Kidney epithelial cell (primary cell): ENCODE data around the gene BMPR2. TPM values are rescaled to one million over a fixed set of nuclear protein-coding genes. Genes with fewer than 3 reads are reported as not detected.

Source experiments
- DNase-seq: peaks from one replicate; pipeline ENCODE4 v3.0.0-alpha.2; 2010; ENCODE audit warnings: low read depth
- H3K27me3 ChIP-seq: 2 replicates; pipeline ENCODE4 v1.6.0; 2011; ENCODE audit warnings: low read length; ENCODE audit not compliant: control insufficient read depth, insufficient read depth
- H3K36me3 ChIP-seq: 2 replicates; pipeline ENCODE4 v1.5.1; 2011; ENCODE audit warnings: low read length; ENCODE audit not compliant: control insufficient read depth, insufficient read depth
- H3K4me3 ChIP-seq: 2 replicates; pipeline ENCODE4 v1.5.1; 2011; ENCODE audit warnings: low read depth, mild to moderate bottlenecking, control low read depth, low read length
- CTCF ChIP-seq: IDR thresholded peaks from 2 replicates; pipeline ENCODE4 v1.5.1; 2011; ENCODE audit warnings: mild to moderate bottlenecking, moderate library complexity, low read length, control low read depth, inconsistent platforms; ENCODE audit not compliant: insufficient read depth, poor library complexity, severe bottlenecking
- total RNA-seq: library from RNA; depleted of rRNA; stranded (reverse); fragments of >200 nt; gene quantifications from 2 replicates; pipeline ENCODE4 v1.2.3, GENCODE V29; 2015

Gene BMPR2
- total RNA-seq, 1 donor from 2014 or later = 44.8 TPM

GRCh38 chr2:202400941-202401340, 24.8 kb downstream of the BMPR2 start:
- Histone ChIP-seq H3K36me3 (no peaks in the 10 kb centered on the region), H3K4me3 (no peak overlapping the region), H3K27me3 (no peaks in the 10 kb centered on the region)
- no peak for DNase-seq
- TF ChIP-seq CTCF = no peak

- H3K4me3 ChIP-seq = no peak overlapping the region
- no peak for DNase-seq
- no peak for TF ChIP-seq CTCF
- H3K36me3 ChIP-seq = no peaks in the 10 kb centered on the region
- H3K27me3 ChIP-seq = no peaks in the 10 kb centered on the region
These were observed 29.7 kb downstream of the BMPR2 start for GRCh38 chr2:202405798-202406197.

- Histone ChIP-seq H3K36me3 (no peaks in the 10 kb centered on the region), H3K4me3 (no peak overlapping the region), H3K27me3 (no peaks in the 10 kb centered on the region)
- no peak for DNase-seq
- no peak for TF ChIP-seq CTCF
These were observed 30.4 kb downstream of the BMPR2 start for GRCh38 chr2:202406445-202406978.

GRCh38 chr2:202408546-202409140, 32.5 kb downstream of the BMPR2 start:
- no peak for TF ChIP-seq CTCF
- no peaks in the 10 kb centered on the region for H3K27me3 ChIP-seq
- H3K4me3 ChIP-seq = no peak overlapping the region
- no peaks in the 10 kb centered on the region for H3K36me3 ChIP-seq
- no peak for DNase-seq

GRCh38 chr2:202410092-202410491, 34.0 kb downstream of the BMPR2 start:
- no peak overlapping the region for H3K4me3 ChIP-seq
- no peak for TF ChIP-seq CTCF
- no peaks in the 10 kb centered on the region for H3K27me3 ChIP-seq

GRCh38 chr2:202411097-202411496, 35.0 kb downstream of the BMPR2 start:
- no peaks in the 10 kb centered on the region for H3K36me3 ChIP-seq
- DNase-seq = no peak
- no peak for TF ChIP-seq CTCF
- H3K4me3 ChIP-seq = no peak overlapping the region
- no peaks in the 10 kb centered on the region for H3K27me3 ChIP-seq

More at GRCh38 chr2:202410092-202410491, 34.0 kb downstream of the BMPR2 start:
- no peak for DNase-seq
- H3K36me3 ChIP-seq = no peaks in the 10 kb centered on the region
